ENCODE data around the gene SSTR4.

DNA sequence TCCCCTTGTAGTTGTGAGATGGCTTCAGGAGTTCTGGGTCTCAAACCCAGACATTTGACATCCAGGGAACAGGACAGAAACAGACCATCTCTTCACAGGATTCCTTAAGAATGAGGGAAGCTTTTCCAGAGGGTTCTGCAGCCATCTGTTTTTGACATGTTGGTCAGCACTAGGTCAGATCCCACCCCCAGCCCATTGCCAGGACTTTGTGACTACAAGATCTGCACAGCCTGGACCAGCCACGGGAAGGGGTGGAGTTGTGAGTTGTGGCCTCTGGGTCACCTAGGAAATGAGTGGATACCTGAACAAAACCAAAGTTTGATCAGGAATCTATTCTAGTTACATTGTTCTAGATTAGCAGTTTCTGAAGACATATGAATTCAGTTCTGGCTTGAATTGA lies 39.2 kb upstream of the SSTR4 start:
- TF ChIP-seq, protein P1, sequence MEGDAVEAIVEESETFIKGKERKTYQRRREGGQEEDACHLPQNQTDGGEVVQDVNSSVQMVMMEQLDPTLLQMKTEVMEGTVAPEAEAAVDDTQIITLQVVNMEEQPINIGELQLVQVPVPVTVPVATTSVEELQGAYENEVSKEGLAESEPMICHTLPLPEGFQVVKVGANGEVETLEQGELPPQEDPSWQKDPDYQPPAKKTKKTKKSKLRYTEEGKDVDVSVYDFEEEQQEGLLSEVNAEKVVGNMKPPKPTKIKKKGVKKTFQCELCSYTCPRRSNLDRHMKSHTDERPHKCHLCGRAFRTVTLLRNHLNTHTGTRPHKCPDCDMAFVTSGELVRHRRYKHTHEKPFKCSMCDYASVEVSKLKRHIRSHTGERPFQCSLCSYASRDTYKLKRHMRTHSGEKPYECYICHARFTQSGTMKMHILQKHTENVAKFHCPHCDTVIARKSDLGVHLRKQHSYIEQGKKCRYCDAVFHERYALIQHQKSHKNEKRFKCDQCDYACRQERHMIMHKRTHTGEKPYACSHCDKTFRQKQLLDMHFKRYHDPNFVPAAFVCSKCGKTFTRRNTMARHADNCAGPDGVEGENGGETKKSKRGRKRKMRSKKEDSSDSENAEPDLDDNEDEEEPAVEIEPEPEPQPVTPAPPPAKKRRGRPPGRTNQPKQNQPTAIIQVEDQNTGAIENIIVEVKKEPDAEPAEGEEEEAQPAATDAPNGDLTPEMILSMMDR (IDR thresholded peaks at IDR 0.05), result no peak
- no peak for TF ChIP-seq EP300 (IDR thresholded peaks at IDR 0.05)
- TF ChIP-seq POLR2A (IDR thresholded peaks at IDR 0.05), result no peak

Data from ovary (tissue), 3 donors.